Osteoblast (primary cell): ENCODE measurements around the gene TIMM8A. TPM values are rescaled to one million over a fixed set of nuclear protein-coding genes. Genes with fewer than 3 reads are reported as not detected.

Source experiments
- DNase-seq: peaks from one replicate; pipeline ENCODE4 v3.0.0; 2011; ENCODE audit warnings: low spot score, mixed read lengths; ENCODE audit not compliant: insufficient read length; ENCODE audit errors: missing footprints
- H2AFZ ChIP-seq: 2 replicates; pipeline ENCODE4 v1.6.0; 2011; ENCODE audit warnings: mild to moderate bottlenecking, low read length
- H3K27ac ChIP-seq: 2 replicates; pipeline ENCODE4 v1.5.1; 2011; ENCODE audit warnings: mild to moderate bottlenecking, low read depth, low read length, moderate library complexity
- H3K27me3 ChIP-seq: 2 replicates; pipeline ENCODE4 v1.6.0; 2012; ENCODE audit warnings: mild to moderate bottlenecking, control low read depth, inconsistent platforms, low read length, moderate library complexity; ENCODE audit not compliant: insufficient read depth
- H3K36me3 ChIP-seq: 2 replicates; pipeline ENCODE4 v1.5.1; 2011; ENCODE audit warnings: mild to moderate bottlenecking, low read length, control low read depth, moderate library complexity; ENCODE audit not compliant: insufficient read depth
- H3K4me1 ChIP-seq: 2 replicates; pipeline ENCODE4 v1.5.1; 2011; ENCODE audit warnings: mild to moderate bottlenecking, low read length, control low read depth, moderate library complexity; ENCODE audit not compliant: insufficient read depth
- H3K4me2 ChIP-seq: 2 replicates; pipeline ENCODE4 v1.6.0; 2011; ENCODE audit warnings: mild to moderate bottlenecking, low read length; ENCODE audit not compliant: insufficient read depth
- H3K4me3 ChIP-seq: fragments of 200-600 bp; sonication (generic); 3 replicates; pipeline ENCODE4 v1.5.1; 2012; ENCODE audit warnings: mild to moderate bottlenecking, low read length, inconsistent platforms; ENCODE audit not compliant: insufficient read depth
- H3K79me2 ChIP-seq: 2 replicates; pipeline ENCODE4 v1.6.0; 2012; ENCODE audit warnings: mild to moderate bottlenecking, low read length, control low read depth, inconsistent platforms; ENCODE audit not compliant: insufficient read depth
- H3K9me3 ChIP-seq: 2 replicates; pipeline ENCODE4 v1.5.1; 2011; ENCODE audit warnings: low read depth, low read length, control low read depth
- H4K20me1 ChIP-seq: 2 replicates; pipeline ENCODE4 v1.6.0; 2012; ENCODE audit warnings: mild to moderate bottlenecking, low read length, control low read depth; ENCODE audit not compliant: insufficient read depth
- CTCF ChIP-seq: IDR thresholded peaks from 2 replicates; pipeline ENCODE4 v1.5.1; 2011; ENCODE audit warnings: mild to moderate bottlenecking, low read depth, low read length, moderate library complexity; ENCODE audit errors: extremely low read depth
- total RNA-seq: library from RNA; depleted of rRNA; stranded (reverse); fragments of >200 nt; gene quantifications from 2 replicates; pipeline ENCODE4 v1.2.3, GENCODE V29; 2012

TIMM8A gene
- total RNA-seq, 1 donor, result 2.9 TPM

GRCh38 chrX:101360390-101360789 lies 11.8 kb upstream of the TIMM8A start:
- no peak overlapping the region for H2AFZ ChIP-seq
- H3K4me3 ChIP-seq, result no peak overlapping the region
- H3K27me3 ChIP-seq, result peaks cover 12% of the 10 kb centered on the region
- H4K20me1 ChIP-seq, result no peaks in the 10 kb centered on the region
- TF ChIP-seq CTCF, result no peak
- H3K27ac ChIP-seq, result no peak overlapping the region
- DNase-seq, result no peak
- no peaks in the 10 kb centered on the region for H3K9me3 ChIP-seq
- H3K36me3 ChIP-seq, result no peaks in the 10 kb centered on the region
- no peaks in the 10 kb centered on the region for H3K79me2 ChIP-seq
- H3K4me1 ChIP-seq, result no peaks in the 10 kb centered on the region
- H3K4me2 ChIP-seq, result no peak overlapping the region

- no peaks in the 10 kb centered on the region for H3K36me3 ChIP-seq
- DNase-seq, result no peak
- H3K27ac ChIP-seq, result no peak overlapping the region
- no peaks in the 10 kb centered on the region for H3K4me1 ChIP-seq
- no peak overlapping the region for H3K4me3 ChIP-seq
- H3K27me3 ChIP-seq, result peaks cover 12% of the 10 kb centered on the region
- H3K4me2 ChIP-seq, result no peak overlapping the region
- no peak for TF ChIP-seq CTCF
- H3K9me3 ChIP-seq, result no peaks in the 10 kb centered on the region
- no peaks in the 10 kb centered on the region for H4K20me1 ChIP-seq
- no peak overlapping the region for H2AFZ ChIP-seq
- no peaks in the 10 kb centered on the region for H3K79me2 ChIP-seq
Measured at GRCh38 chrX:101359966-101360365, 11.4 kb upstream of the TIMM8A start.

GRCh38 chrX:101357166-101357795 lies 8.7 kb upstream of the TIMM8A start:
- H4K20me1 ChIP-seq, result no peaks in the 10 kb centered on the region
- H3K79me2 ChIP-seq, result no peaks in the 10 kb centered on the region
- no peak for DNase-seq
- H3K9me3 ChIP-seq, result no peaks in the 10 kb centered on the region
- H2AFZ ChIP-seq, result no peak overlapping the region
- H3K4me1 ChIP-seq, result no peaks in the 10 kb centered on the region
- peaks cover 4% of the 10 kb centered on the region for H3K27me3 ChIP-seq
- peak; percentile 34 for TF ChIP-seq CTCF
- H3K36me3 ChIP-seq, result no peaks in the 10 kb centered on the region
- H3K4me3 ChIP-seq, result no peak overlapping the region
- H3K4me2 ChIP-seq, result no peak overlapping the region
- no peak overlapping the region for H3K27ac ChIP-seq

GRCh38 chrX:101349193-101349562 lies 636 bp upstream of the TIMM8A start:
- Histone ChIP-seq H3K27ac (peak overlapping the region; percentile 85), H3K9me3 (no peaks in the 10 kb centered on the region), H2AFZ (peak overlapping the region; percentile 91), H3K36me3 (no peaks in the 10 kb centered on the region), H3K4me3 (peak overlapping the region; percentile 89), H3K4me2 (peak overlapping the region; percentile 83), H3K79me2 (peaks cover 21% of the 10 kb centered on the region), H3K27me3 (no peaks in the 10 kb centered on the region), H3K4me1 (peaks cover 5% of the 10 kb centered on the region), H4K20me1 (no peaks in the 10 kb centered on the region)
- TF ChIP-seq CTCF, result no peak
- peak; percentile 75 for DNase-seq
